ENCODE data around the gene ANOS1. TPM values are rescaled to one million over a fixed set of nuclear protein-coding genes. Genes with fewer than 3 reads are reported as not detected.

Gene ANOS1
- polyA plus RNA-seq, 1 donor from 2014 or later: 0.72 TPM

GRCh38 chrX:8728932-8729535 lies 2.9 kb downstream of the ANOS1 start:
- Histone ChIP-seq H3K36me3 (ENCODE audit: insufficient read depth, low read length) (no peaks in the 10 kb centered on the region), H4K20me1 (ENCODE audit: insufficient read depth) (no peaks in the 10 kb centered on the region), H3K27ac (ENCODE audit: low read length) (no peak overlapping the region), H3K4me3 (ENCODE audit: low read length) (no peak overlapping the region), H3K79me2 (replicated peaks; ENCODE audit: insufficient read depth, low read length) (no peaks in the 10 kb centered on the region), H3K9me3 (ENCODE audit: low read length) (no peaks in the 10 kb centered on the region), H3F3A (ENCODE audit: insufficient read depth, low read length, poor library complexity, severe bottlenecking) (no peaks in the 10 kb centered on the region), H3K27me3 (ENCODE audit: insufficient read depth, low read depth, low read length) (peaks cover 31% of the 10 kb centered on the region), H3K9ac (ENCODE audit: low read length) (no peak overlapping the region), H3K4me2 (ENCODE audit: low read length) (no peak overlapping the region), H2AFZ (ENCODE audit: low read depth, low read length) (no peak overlapping the region), H3K9me2 (ENCODE audit: insufficient read depth, low read length) (no peaks in the 10 kb centered on the region)
- no peak for TF ChIP-seq EP300 (conservative IDR thresholded peaks at IDR 0.05; ENCODE audit: poor library complexity, severe bottlenecking)
- no peak for TF ChIP-seq RAD21 (conservative IDR thresholded peaks at IDR 0.05)
- no peak for TF ChIP-seq SMC3 (conservative IDR thresholded peaks at IDR 0.05; ENCODE audit: poor library complexity)
- TF ChIP-seq MXI1 (conservative IDR thresholded peaks at IDR 0.05; ENCODE audit: poor library complexity, severe bottlenecking): no peak
- no peak for TF ChIP-seq POLR2AphosphoS5 (IDR thresholded peaks at IDR 0.05)
- no peak for TF ChIP-seq REST (IDR thresholded peaks at IDR 0.05; ENCODE audit: borderline replicate concordance)
- TF ChIP-seq CTCF (IDR thresholded peaks at IDR 0.05; ENCODE audit: poor library complexity, severe bottlenecking): no peak

GRCh38 chrX:8726031-8726652 lies 5.8 kb downstream of the ANOS1 start:
- no peaks in the 10 kb centered on the region for H4K20me1 ChIP-seq (ENCODE audit: insufficient read depth)
- H3K36me3 ChIP-seq (ENCODE audit: insufficient read depth, low read length): no peaks in the 10 kb centered on the region
- H3K9me3 ChIP-seq (ENCODE audit: low read length): no peaks in the 10 kb centered on the region
- H3K27ac ChIP-seq (ENCODE audit: low read length): no peak overlapping the region
- no peak overlapping the region for H3K4me2 ChIP-seq (ENCODE audit: low read length)
- H3K79me2 ChIP-seq (replicated peaks; ENCODE audit: insufficient read depth, low read length): no peaks in the 10 kb centered on the region
- H2AFZ ChIP-seq (ENCODE audit: low read depth, low read length): no peak overlapping the region
- H3K9me2 ChIP-seq (ENCODE audit: insufficient read depth, low read length): no peaks in the 10 kb centered on the region
- H3K9ac ChIP-seq (ENCODE audit: low read length): no peak overlapping the region
- H3K4me3 ChIP-seq (ENCODE audit: low read length): no peak overlapping the region
- peaks cover 16% of the 10 kb centered on the region for H3K27me3 ChIP-seq (ENCODE audit: insufficient read depth, low read depth, low read length)
- TF ChIP-seq POLR2AphosphoS5 (IDR thresholded peaks at IDR 0.05): no peak
- no peak for TF ChIP-seq MXI1 (conservative IDR thresholded peaks at IDR 0.05; ENCODE audit: poor library complexity, severe bottlenecking)
- TF ChIP-seq CTCF (IDR thresholded peaks at IDR 0.05; ENCODE audit: poor library complexity, severe bottlenecking): no peak
- no peak for TF ChIP-seq EZH2 (IDR thresholded peaks at IDR 0.05; ENCODE audit: borderline replicate concordance, insufficient read depth, low read length, poor library complexity, severe bottlenecking)
- no peak for TF ChIP-seq TAF1 (IDR thresholded peaks at IDR 0.05; ENCODE audit: low read depth)
- TF ChIP-seq EP300 (conservative IDR thresholded peaks at IDR 0.05; ENCODE audit: poor library complexity, severe bottlenecking): no peak
- TF ChIP-seq RAD21 (conservative IDR thresholded peaks at IDR 0.05): no peak
- no peak for TF ChIP-seq REST (IDR thresholded peaks at IDR 0.05; ENCODE audit: borderline replicate concordance)
- no peak for TF ChIP-seq SMC3 (conservative IDR thresholded peaks at IDR 0.05; ENCODE audit: poor library complexity)
- no peaks in the 10 kb centered on the region for H3F3A ChIP-seq (ENCODE audit: insufficient read depth, low read length, poor library complexity, severe bottlenecking)
